H1 (cell line): ENCODE measurements around the gene ST6GALNAC3.

Experiments
- CTCF ChIP-seq, 3 experiments: IDR thresholded peaks; 1 replicate in 2 of 3; 2 replicates in 1 of 3; pipeline versions ENCODE4 v1.5.1 to v1.6.1; 2011; ENCODE audit warnings: low read length in 3 of 3, mild to moderate bottlenecking in 3 of 3, inconsistent platforms in 2 of 3, low read depth in 1 of 3, moderate library complexity in 1 of 3; ENCODE audit not compliant: insufficient read depth in 1 of 3; ENCODE audit errors: control extremely low read depth in 1 of 3
- EZH2 ChIP-seq: fragments of 200-600 bp; sonication (generic); IDR thresholded peaks from 2 replicates; pipeline ENCODE4 v1.7.1; 2012; ENCODE audit warnings: low read depth, mild to moderate bottlenecking, moderate library complexity, low read length, inconsistent platforms; ENCODE audit not compliant: severe bottlenecking
- PHF8 ChIP-seq: fragments of 200-600 bp; sonication (generic); conservative IDR thresholded peaks from 2 replicates; pipeline ENCODE4 v1.7.1; 2012; ENCODE audit warnings: low read depth, mild to moderate bottlenecking, inconsistent platforms, low read length, moderate library complexity
- RFX5 ChIP-seq: IDR thresholded peaks from 2 replicates; pipeline ENCODE4 v1.6.1; 2011; ENCODE audit warnings: low read depth, low read length, improper control_type of control experiment, borderline replicate concordance

DNA sequence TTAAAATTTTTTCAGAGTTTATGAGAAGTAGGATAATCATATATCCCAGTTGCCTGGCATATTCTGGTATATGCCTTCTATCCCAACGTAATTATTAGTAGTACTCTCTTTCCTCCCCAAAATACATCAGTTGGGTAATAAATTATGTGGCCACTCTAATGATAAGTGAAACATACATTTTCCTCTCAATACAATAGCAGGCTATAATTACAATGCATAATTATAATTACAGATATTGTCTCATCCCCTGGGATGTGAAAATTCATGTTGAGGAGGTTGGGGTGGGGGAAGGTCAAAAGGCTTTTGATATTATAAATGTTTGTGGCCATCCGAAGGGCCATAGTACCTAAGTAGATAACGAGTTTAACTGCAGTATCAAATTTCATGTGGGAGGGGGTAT is 277.1 kb downstream of the ST6GALNAC3 start:
- TF ChIP-seq PHF8, result no peak
- no peak for TF ChIP-seq CTCF (IDR thresholded peaks at IDR 0.05; ENCODE audit: control extremely low read depth in 1 of 3, insufficient read depth in 1 of 3, low read depth in 1 of 3, low read length in 3 of 3)
- TF ChIP-seq EZH2, result no peak
- TF ChIP-seq RFX5, result no peak
